HepG2 (cell line): ENCODE measurements around the gene STAB2. TPM values are rescaled to one million over a fixed set of nuclear protein-coding genes. Genes with fewer than 3 reads are reported as not detected.

Source experiments
- ARHGAP35 ChIP-seq: sonication (generic); formaldehyde crosslinking; IDR thresholded peaks from 2 replicates; pipeline ENCODE4 v1.9.0; 2022; ENCODE audit warnings: mild to moderate bottlenecking, inconsistent platforms, moderate library complexity, missing genetic modification reagents, borderline replicate concordance
- ZNF142 ChIP-seq: sonication (generic); formaldehyde crosslinking; IDR thresholded peaks from 2 replicates; pipeline ENCODE4 v1.4.0; 2020; ENCODE audit warnings: missing genetic modification reagents
- ZNF609 ChIP-seq: sonication (generic); formaldehyde crosslinking; IDR thresholded peaks from 2 replicates; pipeline ENCODE4 v1.4.0; 2020; ENCODE audit warnings: mild to moderate bottlenecking, missing genetic modification reagents, borderline replicate concordance
- polyA plus RNA-seq, 8 experiments: library from polyadenylated mRNA; depleted of rRNA in 3 of 8; stranded (reverse) in 7 of 8; unstranded in 1 of 8; fragments of >200 nt; fragmentation: Illumina TruSeq in 4 of 8; extraction: Trizol in 4 of 8; gene quantifications; 2 replicates each; pipeline versions ENCODE4 v1.2.1 to v1.2.3, GENCODE V29; 2011 to 2016; ENCODE audit warnings: low read depth in 4 of 8, missing spikeins in 1 of 8, mixed read lengths in 1 of 8; ENCODE audit not compliant: insufficient read depth in 1 of 8
- total RNA-seq, 5 experiments: library from RNA; depleted of rRNA; stranded (reverse); fragments of >200 nt; fragmentation: Illumina TruSeq; extraction: Trizol; gene quantifications; 2 replicates each; pipeline ENCODE4 v1.2.3, GENCODE V29; 2016; ENCODE audit warnings: low read depth in 1 of 5

The STAB2 gene
- total and polyA plus RNA-seq, 2 of the 13 experiments (the other 11 are each of a cell fraction or from before 2014, with no cell fraction given) = not detected

GRCh38 chr12:103772367-103773108 is 185.5 kb downstream of the STAB2 start (continued):
- TF ChIP-seq ZNF142 (CRISPR knock-in tag) = no peak
- no peak for TF ChIP-seq ARHGAP35 (CRISPR knock-in tag)
- TF ChIP-seq ZNF609 (CRISPR knock-in tag) = no peak
